Activated CD4-positive, CD25-positive, alpha-beta regulatory T cell treated with anti-CD3 and anti-CD28 coated beads, Interleukin-2, amount 50 U/mL, for 72 hours (primary cell): ENCODE data around the gene WDR6.
"Not testable (repeated sequence)": the region's sequence is repeated elsewhere in the genome, so short reads cannot be mapped to it uniquely, and the experiment has no call there.

ENCODE experiments used
- DNase-seq: peaks from one replicate; pipeline ENCODE4 v3.0.0; 2021

WDR6 gene

DNA sequence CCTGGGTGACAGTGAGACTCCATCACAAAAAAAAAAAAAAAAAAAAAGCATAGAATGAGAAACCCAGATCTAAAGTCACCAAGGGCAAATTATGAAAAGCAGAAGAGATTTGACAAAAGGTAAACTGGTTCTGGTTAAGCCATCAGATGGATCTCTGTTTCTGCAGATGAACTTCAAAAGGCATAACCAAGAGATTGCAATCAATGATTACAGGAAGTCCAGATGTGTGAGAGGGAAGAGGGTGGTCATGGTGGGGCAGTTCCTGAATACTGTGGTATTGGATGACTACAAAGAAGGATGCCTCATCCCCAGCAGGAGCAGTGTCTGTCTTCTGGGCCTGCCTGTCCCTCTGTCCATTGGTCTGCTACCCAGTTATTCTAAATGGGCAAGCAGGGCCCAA, 13.4 kb upstream of the WDR6 start:
- no peak for DNase-seq

DNA sequence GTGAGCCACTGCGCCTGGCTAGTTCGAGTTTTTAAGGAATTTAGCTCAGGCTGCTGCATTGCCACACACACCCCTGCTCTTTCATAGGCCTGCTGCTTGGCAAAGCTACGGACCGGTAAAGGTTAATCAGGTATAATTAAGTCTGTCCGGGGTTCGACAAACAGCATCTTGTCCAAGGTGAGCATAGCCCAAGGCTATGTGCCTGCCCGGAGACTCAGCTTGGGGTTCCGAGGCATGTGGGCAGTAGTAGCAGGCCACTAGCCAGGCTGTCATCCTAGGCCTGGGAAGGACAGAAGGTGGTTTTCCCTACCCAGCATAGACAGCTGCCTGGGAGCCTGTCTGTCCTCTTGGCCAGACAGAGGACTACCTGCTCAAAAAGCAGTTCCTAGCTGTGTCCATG, 10.6 kb upstream of the WDR6 start:
- no peak for DNase-seq

DNA sequence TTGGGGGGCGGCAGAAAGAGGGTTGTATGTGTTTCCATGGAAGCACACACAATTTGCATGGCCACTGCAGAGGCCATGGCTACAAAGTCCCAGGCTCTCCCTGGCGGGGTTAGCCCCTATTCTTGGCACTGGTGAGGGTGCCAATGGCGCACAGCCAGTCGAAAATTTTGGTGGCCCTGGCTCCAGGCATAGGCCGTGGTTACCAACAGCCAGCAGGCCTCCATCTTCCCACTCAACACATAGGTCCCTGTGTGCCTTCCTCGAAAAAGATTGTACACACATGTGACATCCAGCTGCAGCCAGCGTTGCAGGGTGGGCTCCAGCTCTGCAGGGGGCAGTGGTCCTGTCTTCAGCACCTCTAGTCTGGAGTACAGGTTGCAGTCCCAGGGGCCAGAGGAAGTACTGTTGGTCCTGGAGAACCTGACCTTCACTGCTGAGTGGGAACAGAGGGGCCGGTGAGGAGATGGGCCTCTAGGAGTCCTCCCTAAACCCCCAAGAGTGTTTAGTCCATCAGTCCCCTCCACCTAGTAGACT, 10.0 kb upstream of the WDR6 start:
- DNase-seq: no peak

DNA sequence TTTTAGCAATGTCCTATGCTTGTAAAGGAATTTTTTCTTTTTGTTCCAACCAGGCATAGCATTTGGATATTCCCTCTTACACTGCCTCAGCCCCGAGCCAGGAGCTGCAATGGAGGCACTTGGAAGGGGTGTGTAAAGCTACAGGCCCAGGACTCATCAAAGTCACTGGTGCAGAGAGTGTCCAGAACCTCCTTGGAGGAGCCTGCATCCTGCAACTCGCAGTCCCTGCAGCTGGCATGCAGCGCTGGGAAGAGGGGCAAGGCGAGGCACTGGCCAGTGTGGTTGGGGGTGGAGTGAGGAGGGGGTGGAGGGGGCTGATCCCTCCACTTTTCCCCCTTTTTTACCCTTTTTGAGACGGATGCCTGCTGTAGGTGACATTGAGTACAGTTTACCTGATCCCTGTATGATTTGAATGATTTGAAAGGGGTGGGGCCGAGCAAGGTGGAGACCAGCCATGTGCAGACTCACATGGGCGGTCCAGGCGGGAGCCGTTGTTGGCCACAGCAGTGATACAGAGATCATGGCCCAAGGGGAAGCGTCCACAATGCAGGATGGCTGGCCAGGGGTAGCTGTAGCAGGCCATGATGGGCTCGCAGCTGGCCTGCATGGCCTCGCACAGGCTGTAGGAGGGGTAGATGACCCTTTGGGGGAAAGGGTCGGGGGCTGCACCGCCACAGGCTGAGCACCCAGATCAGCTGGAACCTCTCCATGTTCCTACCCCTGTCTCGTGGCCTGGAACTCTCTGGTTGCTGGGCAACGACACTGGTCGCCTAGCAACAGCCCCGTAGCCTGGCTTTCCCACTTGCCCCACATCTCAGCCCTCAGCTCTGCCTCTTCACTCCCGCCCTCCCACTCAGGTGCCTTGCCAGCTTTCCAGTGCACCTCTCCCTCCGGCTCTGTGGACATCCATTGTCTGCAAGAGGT, 9.2 kb upstream of the WDR6 start:
- no peak for DNase-seq

DNA sequence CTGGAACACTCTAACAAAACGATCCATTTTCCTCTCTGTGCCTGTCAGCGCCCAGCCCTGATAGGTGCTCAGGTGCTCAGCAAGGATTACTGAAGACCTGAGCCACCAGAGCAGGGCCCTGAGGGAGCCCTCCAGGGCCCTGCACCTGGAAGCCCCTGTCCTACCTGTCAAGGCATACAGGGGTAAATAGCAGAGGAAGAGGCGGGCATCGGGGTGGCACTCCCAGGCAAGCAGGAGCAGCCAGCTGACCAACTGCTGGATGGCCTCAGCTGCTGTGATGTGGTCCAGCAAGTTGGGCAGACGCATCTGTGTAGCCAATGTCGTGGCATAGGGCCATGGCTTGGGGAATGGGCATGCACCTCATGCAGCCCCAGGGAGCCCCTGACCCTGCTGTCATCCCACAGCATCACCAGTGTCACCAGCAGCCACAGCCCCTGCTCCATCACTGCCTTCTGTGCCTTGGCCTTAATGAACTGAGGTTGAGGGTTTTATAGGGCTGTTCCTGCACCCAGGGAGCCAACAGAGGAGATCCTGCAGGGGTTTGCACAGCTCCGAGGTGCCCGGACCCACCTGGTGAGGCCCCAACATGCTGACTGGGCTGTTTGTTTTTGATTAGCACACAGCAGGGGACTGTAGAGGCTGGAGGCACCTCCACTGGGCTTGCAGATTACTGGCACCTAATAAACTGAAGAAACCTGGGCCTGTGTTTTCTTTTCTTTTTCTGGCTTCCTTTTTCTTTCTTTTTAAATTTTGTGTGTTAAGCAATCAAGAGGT, 7.9 kb upstream of the WDR6 start:
- DNase-seq: no peak

DNA sequence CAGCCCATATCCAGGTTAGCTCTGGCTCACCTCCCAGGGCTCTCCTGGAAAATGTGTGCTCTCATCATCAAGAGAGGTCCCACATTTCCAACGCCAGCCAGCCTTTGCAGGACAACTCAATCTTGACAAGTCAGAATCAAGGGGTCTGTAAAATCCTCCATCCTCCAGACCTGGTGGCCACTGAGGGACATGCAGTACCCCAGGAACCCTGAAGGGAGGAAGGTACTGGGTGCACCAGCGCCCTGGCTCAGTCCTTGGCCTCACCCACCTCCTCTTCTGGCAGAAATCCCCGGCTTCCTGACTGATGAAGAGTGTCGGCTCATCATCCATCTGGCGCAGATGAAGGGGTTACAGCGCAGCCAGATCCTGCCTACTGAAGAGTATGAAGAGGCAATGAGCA, 6.0 kb upstream of the WDR6 start:
- DNase-seq: no peak

DNA sequence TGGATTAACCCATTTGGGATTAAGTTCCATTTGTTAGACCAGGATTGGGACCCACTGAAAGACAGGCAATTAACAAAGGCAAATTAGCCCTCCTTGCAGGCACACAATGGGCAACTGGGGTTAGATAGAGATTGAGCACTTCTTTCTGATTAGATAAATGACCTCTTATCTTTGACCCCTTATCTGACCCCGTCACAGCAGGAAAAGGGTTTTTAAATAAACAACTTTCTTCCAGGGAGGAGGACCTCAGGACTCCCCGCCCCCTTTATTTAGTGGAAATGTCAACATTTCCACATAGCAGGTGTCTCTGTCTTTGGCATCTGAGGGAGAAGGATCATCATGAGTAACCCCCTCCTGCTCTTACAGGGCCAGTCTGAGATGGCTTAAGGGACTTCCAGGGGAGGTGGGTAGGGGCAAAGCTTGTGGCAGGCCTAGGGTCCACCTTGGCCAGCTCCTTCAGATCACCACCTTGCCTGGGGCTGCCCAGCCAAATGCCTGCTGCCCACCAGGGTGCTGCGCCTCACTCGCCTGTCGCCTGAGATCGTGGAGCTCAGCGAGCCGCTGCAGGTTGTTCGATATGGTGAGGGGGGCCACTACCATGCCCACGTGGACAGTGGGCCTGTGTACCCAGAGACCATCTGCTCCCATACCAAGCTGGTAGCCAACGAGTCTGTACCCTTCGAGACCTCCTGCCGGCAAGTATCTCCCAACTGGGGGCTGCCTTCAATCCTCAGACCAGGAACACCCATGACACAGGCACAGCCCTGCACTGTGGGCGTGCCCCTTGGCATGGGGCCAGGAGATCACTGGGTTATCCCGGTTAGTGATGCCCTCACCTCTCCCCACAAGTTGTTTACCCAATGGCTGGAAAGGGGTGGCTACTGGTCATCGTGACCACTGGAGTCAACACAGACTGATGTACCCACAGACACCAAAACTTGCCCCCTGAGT, 2.6 kb upstream of the WDR6 start:
- no peak for DNase-seq

DNA sequence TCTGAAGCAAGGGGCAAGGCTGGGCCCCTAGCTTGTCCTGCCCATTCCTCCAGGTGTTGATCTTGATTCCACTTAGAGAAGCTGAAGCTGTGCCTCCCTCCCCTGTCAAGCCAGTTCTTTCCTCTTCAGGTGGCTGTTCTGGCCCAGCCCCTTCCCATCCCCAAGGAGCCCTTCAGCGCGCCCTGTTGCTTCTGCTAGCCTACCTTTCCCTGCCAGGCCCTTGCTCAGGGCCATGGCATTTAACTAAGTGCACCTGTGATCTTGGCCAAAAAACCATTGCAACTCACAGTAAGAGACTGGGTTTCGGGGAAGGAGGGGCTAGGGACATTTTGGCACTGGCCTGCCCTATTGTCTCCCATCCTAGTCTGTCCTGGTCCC, 1.9 kb upstream of the WDR6 start:
- no peak for DNase-seq

DNA sequence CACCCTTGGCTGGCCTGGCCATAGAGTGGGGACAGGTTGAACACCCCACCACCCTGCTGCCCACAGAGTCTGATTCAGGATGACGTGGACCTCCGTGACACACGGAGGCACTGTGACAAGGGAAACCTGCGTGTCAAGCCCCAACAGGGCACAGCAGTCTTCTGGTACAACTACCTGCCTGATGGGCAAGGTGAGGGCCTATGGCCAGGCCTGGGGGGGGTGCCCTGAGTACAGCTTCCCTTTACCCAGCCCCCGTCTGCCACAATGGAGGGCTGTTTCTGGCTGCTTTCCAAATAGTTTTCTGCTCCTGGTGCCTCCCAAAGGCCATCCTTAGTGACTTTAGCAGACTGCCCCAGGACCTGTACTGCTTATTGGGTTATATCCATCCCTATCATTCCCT, 1.2 kb upstream of the WDR6 start:
- no peak for DNase-seq

DNA sequence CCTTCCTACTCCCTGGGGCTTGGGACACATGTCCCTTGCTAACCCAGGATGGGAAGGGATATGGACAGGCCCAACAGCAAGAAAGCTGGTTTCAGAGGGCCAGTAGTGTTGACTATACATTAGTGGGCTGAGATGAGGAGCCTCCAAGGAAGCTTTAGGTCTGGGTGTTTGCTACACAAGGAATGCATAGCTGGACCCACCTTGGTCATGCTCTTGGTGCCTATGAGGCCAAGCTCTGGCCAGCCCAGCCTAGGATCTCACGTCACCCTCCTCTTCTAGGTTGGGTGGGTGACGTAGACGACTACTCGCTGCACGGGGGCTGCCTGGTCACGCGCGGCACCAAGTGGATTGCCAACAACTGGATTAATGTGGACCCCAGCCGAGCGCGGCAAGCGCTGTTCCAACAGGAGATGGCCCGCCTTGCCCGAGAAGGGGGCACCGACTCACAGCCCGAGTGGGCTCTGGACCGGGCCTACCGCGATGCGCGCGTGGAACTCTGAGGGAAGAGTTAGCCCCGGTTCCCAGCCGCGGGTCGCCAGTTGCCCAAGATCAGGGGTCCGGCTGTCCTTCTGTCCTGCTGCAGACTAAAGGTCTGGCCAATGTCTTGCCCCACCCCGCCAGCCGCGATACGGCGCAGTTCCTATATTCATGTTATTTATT, 653 bp upstream of the WDR6 start:
- no peak for DNase-seq

DNA sequence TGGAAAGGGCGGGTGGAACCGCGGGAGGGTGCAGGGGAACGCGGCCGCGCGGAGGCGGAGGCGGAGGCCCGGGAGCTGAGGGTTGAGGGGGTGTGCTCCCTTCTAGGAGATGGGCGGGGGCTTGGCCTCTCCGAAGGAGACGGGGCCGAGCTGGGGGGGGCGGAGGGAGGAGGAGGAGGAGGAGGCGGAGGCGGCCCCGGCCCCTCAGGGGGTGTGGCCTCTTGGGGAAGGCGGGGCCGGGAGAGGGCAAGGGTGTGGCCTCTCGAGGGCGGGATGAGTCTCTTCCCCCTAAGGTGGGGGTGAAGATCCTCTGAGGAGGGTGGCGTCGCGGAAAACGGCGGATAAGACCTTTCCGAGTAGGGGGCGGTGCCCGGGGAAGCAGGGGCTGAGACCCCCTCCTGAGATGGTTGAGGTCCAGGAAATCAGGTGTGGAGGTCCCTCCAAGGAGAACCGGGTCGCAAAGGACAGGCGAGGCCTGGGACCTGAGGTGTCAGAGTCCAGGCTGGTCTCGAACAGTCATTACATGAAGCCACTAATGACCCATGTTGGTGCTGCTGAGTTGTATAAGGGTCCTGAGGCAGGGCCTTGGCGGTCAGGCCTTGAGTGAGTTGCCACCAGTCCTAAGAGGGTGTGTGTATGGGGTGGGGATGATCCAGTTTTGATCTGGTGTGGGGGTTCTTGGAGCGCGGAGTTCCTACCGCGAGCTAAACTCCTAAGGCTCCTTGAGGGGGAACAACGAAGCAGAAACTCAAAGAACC, 759 bp downstream of the WDR6 start:
- peak; percentile 88 for DNase-seq

DNA sequence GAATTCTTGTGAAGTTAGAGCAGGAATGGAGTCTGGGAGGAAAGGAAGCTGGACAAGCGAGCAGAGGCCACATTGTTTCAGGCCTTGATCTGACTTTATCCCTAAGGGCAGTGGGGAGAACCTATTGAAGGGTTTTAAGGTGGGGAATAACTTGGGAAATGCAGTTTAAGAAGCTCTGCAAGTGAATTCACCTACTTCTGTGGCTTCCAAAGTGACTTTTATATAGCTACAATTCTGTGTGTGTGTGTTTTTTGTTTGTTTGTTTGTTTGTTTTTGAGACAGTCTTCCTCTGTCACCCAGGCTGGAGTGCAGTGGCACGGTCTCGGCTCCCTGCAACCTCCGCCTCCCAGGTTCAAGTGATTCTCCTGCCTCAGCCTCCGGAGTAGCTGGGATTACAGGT, 1.4 kb downstream of the WDR6 start:
- not testable (repeated sequence) for DNase-seq

DNA sequence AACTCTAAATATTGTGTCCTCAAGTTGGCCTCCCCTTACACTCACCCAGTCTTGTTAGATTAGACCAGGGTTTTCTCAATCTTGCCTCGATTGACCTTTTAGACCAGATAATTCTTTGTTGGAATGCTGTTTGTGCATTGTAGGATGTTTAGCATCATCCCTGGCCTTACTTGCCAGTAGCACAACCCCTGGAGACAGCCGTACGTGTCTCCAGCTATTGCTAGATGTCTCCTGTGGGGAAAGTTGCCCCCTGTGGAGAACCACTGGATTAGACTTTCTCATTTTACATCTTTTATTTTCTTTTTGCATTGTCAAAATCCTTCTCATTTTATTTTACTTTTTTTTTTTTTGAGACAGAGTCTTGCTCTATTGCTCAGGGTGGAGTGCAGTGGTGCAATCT, 2.2 kb downstream of the WDR6 start:
- no peak for DNase-seq

DNA sequence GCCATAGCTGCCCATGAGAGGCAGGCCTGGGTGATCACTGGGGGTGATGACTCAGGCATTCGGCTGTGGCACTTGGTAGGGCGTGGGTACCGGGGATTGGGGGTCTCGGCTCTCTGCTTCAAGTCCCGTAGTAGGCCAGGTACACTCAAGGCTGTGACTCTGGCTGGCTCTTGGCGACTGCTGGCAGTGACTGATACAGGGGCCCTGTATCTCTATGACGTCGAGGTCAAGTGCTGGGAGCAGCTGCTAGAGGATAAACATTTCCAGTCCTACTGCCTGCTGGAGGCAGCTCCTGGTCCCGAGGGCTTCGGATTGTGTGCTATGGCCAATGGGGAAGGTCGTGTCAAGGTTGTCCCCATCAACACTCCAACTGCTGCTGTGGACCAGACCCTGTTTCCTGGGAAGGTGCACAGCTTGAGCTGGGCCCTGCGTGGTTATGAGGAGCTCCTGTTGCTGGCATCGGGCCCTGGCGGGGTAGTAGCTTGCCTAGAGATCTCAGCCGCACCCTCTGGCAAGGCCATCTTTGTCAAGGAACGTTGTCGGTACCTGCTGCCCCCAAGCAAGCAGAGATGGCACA, 5.3 kb downstream of the WDR6 start:
- DNase-seq: no peak

DNA sequence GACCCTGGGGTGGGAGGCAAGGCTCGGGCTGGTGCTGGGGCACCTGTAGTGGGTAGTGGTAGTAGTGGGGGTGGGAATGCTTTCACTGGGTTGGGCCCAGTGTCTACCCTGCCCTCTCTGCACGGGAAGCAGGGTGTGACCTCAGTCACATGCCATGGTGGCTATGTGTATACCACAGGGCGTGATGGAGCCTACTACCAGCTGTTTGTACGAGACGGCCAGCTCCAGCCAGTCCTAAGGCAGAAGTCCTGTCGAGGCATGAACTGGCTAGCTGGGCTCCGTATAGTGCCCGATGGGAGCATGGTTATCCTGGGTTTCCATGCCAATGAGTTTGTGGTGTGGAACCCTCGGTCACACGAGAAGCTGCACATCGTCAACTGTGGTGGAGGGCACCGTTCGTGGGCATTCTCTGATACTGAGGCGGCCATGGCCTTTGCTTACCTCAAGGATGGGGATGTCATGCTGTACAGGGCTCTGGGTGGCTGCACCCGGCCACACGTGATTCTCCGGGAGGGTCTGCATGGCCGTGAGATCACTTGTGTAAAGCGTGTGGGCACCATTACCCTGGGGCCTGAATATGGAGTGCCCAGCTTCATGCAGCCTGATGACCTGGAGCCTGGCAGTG, 6.0 kb downstream of the WDR6 start:
- no peak for DNase-seq

DNA sequence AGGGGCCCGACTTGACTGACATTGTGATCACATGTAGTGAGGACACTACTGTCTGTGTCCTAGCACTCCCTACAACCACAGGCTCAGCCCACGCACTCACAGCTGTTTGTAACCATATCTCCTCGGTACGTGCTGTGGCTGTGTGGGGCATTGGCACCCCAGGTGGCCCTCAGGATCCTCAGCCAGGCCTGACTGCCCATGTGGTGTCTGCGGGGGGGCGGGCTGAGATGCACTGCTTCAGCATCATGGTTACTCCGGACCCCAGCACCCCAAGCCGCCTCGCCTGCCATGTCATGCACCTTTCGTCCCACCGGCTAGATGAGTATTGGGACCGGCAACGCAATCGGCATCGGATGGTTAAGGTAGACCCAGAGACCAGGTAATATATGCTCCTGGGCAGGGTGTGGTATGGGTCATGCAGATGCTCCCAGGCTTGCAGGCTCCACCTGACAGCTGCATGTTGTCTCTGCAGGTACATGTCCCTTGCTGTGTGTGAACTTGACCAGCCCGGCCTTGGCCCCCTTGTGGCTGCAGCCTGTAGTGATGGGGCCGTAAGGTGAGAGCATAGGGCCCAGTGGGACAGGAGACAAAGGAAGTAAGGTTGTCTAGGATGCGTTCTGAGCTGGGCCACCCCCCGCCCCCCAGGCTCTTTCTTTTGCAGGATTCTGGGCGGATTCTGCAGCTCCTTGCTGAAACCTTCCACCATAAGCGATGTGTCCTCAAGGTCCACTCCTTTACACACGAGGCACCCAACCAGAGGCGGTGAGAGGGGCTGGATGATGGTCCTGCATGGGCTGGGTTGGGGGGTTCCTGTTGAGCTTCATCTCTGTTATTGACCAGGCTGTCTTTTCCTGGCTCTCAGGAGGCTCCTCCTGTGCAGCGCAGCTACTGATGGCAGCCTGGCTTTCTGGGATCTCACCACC, 6.8 kb downstream of the WDR6 start:
- peak; percentile 47 for DNase-seq

DNA sequence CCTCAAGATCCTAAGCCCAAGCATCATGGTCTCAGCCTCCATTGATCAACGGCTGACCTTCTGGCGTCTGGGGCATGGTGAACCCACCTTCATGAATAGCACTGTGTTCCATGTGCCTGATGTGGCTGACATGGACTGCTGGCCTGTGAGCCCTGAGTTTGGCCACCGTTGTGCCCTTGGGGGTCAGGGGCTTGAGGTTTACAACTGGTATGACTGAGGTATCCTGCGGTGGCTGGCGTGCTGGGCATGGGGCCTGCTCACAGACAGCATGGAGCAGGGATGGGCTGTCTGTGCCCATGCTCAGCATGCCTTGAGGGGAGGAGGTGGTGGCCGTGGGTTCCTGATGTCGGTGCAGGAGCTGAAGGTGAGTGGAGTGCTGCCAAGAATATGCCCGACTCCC, 7.9 kb downstream of the WDR6 start:
- no peak for DNase-seq

DNA sequence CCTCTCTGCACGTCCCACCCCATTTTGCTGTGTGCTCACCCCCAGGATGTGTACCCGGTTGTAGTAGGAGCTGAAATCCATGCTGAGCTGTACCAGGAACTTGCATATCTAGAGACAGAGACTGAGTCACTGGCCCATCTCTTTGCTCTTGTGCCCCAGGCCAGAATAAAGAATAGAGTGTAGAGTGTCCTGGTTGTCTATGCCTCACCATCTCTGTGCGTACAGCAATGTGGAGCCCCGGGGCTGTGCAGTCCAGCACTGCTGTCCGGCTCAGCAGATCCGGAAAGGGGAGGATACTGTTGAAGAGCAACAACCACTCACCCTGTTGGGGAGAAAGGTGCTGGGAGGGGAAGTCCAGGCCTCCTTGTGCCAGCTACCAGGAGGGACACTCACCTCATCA, 8.6 kb downstream of the WDR6 start:
- no peak for DNase-seq

DNA sequence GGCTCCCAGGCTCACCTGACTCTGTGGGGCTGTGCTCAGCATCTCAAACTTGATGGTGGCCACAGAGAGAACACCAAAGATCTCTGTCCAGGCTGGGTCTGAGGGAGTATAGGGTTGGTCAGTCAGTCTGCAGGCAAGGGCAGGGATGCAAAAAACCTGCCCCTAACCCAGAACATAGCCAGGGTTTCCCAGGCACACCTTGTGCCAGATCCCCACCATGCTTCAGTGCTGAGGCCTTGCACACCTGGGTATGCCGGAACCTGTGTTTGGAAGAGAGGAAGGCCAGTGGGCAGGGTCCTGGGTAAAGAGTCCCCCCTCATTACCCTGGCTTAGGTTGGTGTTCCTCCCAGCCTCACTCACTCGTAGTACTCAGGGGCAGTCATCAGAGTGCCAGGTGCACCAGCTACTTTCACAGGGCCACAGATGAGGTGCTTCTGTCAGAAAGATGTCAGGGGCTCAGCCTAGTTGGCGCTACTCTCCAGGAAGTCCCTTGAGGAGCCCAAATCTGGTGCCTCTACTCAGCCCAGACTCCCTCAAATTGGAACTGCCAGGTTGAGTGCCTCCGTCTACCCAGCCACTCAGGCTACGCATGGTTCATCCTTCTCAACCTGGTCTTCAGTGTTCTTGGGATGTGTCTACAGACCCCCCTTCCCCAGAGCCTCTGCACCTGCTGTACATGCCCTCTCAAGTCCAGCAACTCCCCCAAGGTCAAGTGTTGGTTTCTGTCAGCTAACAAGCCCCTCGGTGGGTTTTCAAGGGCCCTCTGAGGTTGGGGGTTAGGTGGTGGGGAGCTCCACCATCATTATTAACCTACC, 9.4 kb downstream of the WDR6 start:
- no peak for DNase-seq
